ENCODE data around the gene WRNIP1. TPM values are rescaled to one million over a fixed set of nuclear protein-coding genes. Genes with fewer than 3 reads are reported as not detected.
"Not testable (repeated sequence)": the region's sequence is repeated elsewhere in the genome, so short reads cannot be mapped to it uniquely, and the experiment has no call there.

Gene WRNIP1
- total RNA-seq, 1 donor from 2014 or later = 58.4 TPM

DNA sequence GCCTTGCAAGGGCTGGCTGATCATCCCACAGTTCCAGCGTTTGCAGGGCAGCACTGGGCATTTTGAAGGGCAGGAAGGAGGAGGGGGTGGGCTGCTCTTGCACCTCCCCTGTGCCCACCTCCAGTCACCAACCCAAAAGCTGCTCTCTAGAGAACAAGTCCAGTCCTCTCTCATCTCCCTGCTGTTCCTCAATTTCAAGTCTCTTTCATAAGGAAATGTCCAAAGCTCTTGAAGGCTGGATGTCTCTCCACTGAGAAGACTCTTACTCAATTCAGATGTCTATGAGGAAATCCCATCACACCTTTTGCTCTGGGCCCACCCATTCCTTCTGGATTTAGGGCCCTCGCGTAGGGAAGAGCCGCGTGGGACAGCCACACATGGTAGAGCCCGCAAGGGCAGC, 31.7 kb downstream of the WRNIP1 start:
- TF ChIP-seq, protein P1, sequence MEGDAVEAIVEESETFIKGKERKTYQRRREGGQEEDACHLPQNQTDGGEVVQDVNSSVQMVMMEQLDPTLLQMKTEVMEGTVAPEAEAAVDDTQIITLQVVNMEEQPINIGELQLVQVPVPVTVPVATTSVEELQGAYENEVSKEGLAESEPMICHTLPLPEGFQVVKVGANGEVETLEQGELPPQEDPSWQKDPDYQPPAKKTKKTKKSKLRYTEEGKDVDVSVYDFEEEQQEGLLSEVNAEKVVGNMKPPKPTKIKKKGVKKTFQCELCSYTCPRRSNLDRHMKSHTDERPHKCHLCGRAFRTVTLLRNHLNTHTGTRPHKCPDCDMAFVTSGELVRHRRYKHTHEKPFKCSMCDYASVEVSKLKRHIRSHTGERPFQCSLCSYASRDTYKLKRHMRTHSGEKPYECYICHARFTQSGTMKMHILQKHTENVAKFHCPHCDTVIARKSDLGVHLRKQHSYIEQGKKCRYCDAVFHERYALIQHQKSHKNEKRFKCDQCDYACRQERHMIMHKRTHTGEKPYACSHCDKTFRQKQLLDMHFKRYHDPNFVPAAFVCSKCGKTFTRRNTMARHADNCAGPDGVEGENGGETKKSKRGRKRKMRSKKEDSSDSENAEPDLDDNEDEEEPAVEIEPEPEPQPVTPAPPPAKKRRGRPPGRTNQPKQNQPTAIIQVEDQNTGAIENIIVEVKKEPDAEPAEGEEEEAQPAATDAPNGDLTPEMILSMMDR (IDR thresholded peaks at IDR 0.05; ENCODE audit: insufficient read depth, low read length, severe bottlenecking) = no peak
- H3K36me3 ChIP-seq (ENCODE audit: control insufficient read depth, insufficient read depth, low read length) = no peaks in the 10 kb centered on the region
- no peak overlapping the region for H3K4me3 ChIP-seq (ENCODE audit: low read depth, low read length)
- no peak for DNase-seq (ENCODE audit: low read depth)
- H3K27me3 ChIP-seq (ENCODE audit: control insufficient read depth, insufficient read depth, low read length) = no peaks in the 10 kb centered on the region
- FAIRE-seq = no peak

DNA sequence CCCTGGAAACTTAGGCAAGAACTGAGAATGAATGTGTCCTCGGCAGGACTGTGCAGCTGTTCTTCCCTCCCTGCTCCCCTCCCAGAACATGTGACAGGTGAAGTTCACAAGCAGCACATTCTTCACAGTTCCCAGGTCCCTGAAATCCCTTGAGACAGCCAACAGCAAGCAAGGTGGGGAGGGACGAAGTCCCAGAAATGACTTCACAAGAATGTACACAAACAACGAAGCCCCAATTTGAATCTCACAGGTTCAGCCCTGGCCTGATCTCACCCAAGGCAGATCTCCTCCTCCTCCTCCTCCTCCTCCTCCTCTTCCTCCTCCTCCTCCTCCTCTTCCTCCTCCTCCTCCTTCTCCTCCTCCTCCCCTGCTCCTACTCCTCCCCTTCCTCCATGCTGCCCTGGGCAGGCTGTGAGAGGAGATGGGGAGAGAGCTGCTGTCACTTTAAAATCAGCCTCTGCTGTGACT, 32.4 kb downstream of the WRNIP1 start:
- Histone ChIP-seq H3K4me3 (ENCODE audit: low read depth, low read length) (no peak overlapping the region), H3K36me3 (ENCODE audit: control insufficient read depth, insufficient read depth, low read length) (no peaks in the 10 kb centered on the region), H3K27me3 (ENCODE audit: control insufficient read depth, insufficient read depth, low read length) (no peaks in the 10 kb centered on the region)
- TF ChIP-seq, protein P1 (IDR thresholded peaks at IDR 0.05; ENCODE audit: insufficient read depth, low read length, severe bottlenecking) = no peak
- FAIRE-seq = no peak
- no peak for DNase-seq (ENCODE audit: low read depth)

DNA sequence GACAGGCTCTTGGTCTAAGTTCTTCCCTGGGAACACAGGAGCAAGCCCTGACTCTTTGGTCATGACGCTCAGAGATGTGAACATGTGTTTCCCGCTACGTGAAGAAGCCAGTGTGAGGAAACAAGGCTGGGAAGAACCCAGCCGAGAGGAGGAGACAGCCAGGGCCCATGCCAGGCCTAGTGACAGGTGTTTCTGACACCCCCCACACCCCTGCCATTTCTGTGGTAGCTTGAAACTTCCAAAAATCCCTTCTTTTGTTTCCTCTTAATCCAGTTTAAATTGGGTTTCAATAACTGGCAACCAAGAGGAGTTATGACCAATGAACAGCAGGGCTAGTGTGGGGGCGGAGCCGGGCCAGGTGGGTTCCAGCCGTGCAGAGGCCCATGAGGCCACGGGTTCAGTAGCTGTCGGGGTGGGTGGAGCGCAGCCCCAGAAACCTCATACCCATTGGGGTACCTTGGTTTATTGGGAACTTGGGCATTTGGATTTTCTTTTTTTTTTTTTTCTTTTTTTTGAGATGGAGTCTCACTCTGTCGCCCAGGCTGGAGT, 33.5 kb downstream of the WRNIP1 start:
- H3K4me3 ChIP-seq (ENCODE audit: low read depth, low read length) = no peak overlapping the region
- no peaks in the 10 kb centered on the region for H3K27me3 ChIP-seq (ENCODE audit: control insufficient read depth, insufficient read depth, low read length)
- H3K36me3 ChIP-seq (ENCODE audit: control insufficient read depth, insufficient read depth, low read length) = no peaks in the 10 kb centered on the region
- no peak for FAIRE-seq
- TF ChIP-seq, protein P1 (IDR thresholded peaks at IDR 0.05; ENCODE audit: insufficient read depth, low read length, severe bottlenecking) = no peak
- DNase-seq (ENCODE audit: low read depth) = no peak

DNA sequence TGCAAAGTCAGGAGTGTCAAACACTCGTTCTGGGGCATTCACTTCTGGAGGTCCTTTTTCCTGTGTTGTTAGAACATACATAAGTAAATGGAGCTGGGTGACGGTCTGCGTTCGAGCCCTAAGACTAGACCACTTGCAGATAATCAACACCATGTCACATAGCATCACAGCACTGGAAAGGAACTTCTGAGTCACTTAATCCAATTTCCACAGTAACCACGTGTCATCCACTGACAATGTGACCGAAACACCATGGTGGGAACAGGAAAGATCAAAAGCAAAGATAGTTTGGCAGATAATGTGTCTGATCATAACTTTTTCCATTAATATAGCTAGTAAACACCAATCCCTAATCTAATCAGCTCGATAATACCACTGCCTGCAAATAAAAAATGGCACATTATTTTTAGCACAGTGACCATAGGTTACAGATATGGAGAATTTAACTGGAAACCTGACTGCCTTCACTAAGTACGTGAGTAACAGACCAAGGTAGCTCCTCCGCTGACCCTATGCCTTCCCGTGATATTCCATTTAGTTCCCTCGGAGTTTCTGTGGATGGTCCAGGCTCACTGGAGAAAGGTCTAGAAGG, 34.8 kb downstream of the WRNIP1 start:
- Histone ChIP-seq H3K4me3 (ENCODE audit: low read depth, low read length) (no peak overlapping the region), H3K27me3 (ENCODE audit: control insufficient read depth, insufficient read depth, low read length) (no peaks in the 10 kb centered on the region), H3K36me3 (ENCODE audit: control insufficient read depth, insufficient read depth, low read length) (no peaks in the 10 kb centered on the region)
- TF ChIP-seq, protein P1 (IDR thresholded peaks at IDR 0.05; ENCODE audit: insufficient read depth, low read length, severe bottlenecking) = no peak
- no peak for DNase-seq (ENCODE audit: low read depth)
- no peak for FAIRE-seq

DNA sequence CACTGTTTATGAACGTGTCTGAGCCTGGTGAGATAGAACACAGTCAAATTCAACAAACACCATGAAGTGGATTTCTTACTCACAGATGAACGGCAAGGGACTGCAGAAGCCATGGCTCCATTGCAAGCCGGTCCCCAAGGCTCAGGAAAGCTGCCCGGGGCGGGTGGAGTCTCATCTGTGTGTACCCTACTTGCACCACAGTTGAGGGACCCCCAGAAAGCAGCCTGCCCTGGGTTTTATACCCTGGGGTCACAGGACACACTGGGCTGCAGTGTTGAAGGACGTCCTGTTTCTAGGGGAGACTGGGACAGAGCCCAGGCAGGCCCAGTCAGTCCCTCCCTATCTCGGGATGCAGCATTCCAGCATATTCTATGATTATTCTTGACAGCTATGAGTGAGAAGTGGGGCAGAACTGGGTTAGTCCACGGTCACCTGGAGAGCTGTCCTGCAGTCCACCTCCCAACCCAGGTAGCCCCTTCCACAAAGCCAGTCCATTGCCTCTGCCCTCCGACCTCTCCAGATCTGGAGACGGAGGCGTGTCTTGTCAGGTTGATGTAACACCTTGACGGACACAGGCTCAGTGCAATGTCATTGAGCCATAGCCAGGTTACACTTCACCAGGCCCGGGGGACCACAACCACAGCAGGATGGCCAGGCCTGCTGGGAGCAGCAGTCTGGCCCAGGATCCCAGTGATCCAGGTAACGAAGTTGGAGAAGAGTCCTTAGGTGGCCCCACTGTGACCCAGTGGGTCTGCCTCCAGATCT, 35.5 kb downstream of the WRNIP1 start:
- Histone ChIP-seq H3K4me3 (ENCODE audit: low read depth, low read length) (no peak overlapping the region), H3K27me3 (ENCODE audit: control insufficient read depth, insufficient read depth, low read length) (no peaks in the 10 kb centered on the region), H3K36me3 (ENCODE audit: control insufficient read depth, insufficient read depth, low read length) (no peaks in the 10 kb centered on the region)
- DNase-seq (ENCODE audit: low read depth) (no peak), FAIRE-seq (no peak)
- TF ChIP-seq, protein P1 (IDR thresholded peaks at IDR 0.05; ENCODE audit: insufficient read depth, low read length, severe bottlenecking) = no peak

DNA sequence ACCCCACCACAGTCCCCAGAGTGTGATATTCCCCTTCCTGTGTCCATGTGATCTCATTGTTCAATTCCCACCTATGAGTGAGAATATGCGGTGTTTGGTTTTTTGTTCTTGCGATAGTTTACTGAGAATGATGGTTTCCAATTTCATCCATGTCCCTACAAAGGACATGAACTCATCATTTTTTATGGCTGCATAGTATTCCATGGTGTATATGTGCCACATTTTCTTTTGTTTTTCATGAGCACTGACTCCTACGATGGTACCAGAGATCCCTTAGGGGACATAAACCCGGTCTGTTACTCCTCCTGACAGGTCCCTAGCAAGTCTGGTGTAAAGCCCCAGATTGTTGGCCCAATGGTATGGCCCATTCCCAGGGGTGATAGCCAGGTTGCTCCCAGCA, 36.5 kb downstream of the WRNIP1 start:
- not testable (repeated sequence) for FAIRE-seq; H3K36me3 ChIP-seq (ENCODE audit: control insufficient read depth, insufficient read depth, low read length)

More for the DNA sequence above, 36.5 kb downstream of the WRNIP1 start:
- not testable (repeated sequence) for H3K27me3 ChIP-seq (ENCODE audit: control insufficient read depth, insufficient read depth, low read length); H3K4me3 ChIP-seq (ENCODE audit: low read depth, low read length); DNase-seq (ENCODE audit: low read depth)
